ENCODE data around the gene ELN.

GRCh38 chr7:74057987-74058386 is 30.0 kb downstream of the ELN start:
- TF ChIP-seq EZH2phosphoT487 (IDR thresholded peaks at IDR 0.05; ENCODE audit: low read depth) (no peak), CTCF (IDR thresholded peaks at IDR 0.05; ENCODE audit: low read depth, low read length) (no peak)
